Transverse colon (tissue), 4 donors: ENCODE results near the gene NSL1.

Source experiments
- CTCF ChIP-seq, 5 experiments: fragments of 200-600 bp in 3 of 5; fragments of 450-650 bp in 2 of 5; sonication (generic) in 3 of 5; IDR thresholded peaks; 1 replicate in 2 of 5; 2 replicates in 3 of 5; pipeline ENCODE4 v1.5.1; 2016 to 2017; ENCODE audit warnings: antibody characterized with exemption in 5 of 5, inconsistent platforms in 3 of 5, mild to moderate bottlenecking in 2 of 5, moderate library complexity in 1 of 5
- EP300 ChIP-seq: sonication (generic); formaldehyde crosslinking; IDR thresholded peaks from one replicate; pipeline ENCODE4 v1.6.1; 2017; ENCODE audit warnings: antibody characterized with exemption, low read depth
- POLR2A ChIP-seq: fragments of 450-650 bp; IDR thresholded peaks from one replicate; pipeline ENCODE4 v1.6.1; 2016; ENCODE audit warnings: antibody characterized with exemption, mild to moderate bottlenecking, moderate library complexity
- POLR2AphosphoS5 ChIP-seq, 3 donors: sonication (generic); formaldehyde crosslinking; IDR thresholded peaks; one replicate each; pipeline ENCODE4 v1.6.1; 2016; ENCODE audit warnings: antibody characterized with exemption in 3 of 3

DNA sequence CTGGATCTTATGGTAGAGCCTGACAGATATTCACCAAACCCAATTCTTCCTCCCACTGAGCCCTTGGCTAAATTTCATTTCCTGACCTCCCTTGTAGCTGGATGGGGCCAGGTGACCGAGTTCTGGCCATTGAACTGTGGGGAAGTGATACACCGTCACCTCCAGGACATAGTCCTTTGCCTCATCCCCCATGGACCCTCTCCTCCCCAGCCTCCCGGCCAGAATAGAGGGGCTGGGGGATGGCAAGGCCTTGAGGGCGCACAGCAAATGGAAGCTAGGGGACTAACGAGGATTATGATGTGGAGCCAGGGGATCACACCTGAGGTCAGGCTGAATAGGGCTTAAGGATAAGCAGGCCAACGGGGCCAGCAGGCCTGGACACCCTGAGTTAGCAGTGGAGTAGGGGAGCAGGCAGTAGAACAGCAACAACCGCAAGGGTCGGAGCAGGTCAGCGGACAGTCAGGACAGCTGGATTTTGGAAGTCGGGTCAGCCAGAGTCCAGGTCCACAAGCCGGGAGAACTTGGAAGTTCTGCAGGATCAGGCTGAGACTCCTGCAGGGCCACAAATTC is 107.0 kb downstream of the NSL1 start:
- TF ChIP-seq CTCF (IDR thresholded peaks at IDR 0.05) = no peak
- no peak for TF ChIP-seq POLR2A
- no peak for TF ChIP-seq EP300
- no peak for TF ChIP-seq POLR2AphosphoS5 (IDR thresholded peaks at IDR 0.05)
